Inferior parietal cortex (tissue), 1 donor: ENCODE data around the gene PDXP.

Source experiments
- DNase-seq: peaks from one replicate; pipeline ENCODE4 v3.0.0-alpha.2; 2016; ENCODE audit errors: extremely low spot score

PDXP gene

GRCh38 chr22:37697538-37697835 lies 39.0 kb downstream of the PDXP start:
- DNase-seq, result no peak

DNA sequence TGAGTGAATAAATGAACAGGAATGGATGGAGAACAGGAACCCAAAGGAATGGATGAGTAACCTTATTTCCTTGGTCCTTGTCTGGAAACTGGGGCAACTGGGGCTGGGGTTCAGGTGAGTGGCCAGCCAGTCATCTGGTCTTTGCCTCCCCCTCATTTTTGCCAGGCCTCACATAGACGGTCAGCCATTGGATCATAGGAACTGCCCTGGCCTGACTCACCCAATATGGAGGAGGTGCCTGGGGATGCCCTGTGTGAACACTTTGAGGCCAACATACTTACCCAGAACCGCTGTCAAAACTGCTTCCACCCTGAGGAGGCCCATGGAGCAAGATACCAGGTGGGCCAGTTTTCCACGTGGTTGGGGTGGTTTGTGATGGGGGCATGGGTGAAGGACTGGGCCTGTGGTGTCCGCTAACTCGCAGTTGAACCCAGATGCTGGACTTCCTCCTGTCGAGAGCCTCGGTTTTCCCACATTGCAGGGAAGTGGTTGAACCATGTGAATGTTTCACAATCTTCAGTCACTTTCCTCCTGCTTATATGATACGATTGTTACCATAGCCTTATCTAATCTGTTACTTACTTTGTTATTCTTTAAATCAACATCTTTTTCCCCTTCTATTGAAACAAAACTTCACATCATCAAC lies 42.7 kb downstream of the PDXP start:
- no peak for DNase-seq

- no peak for DNase-seq
Observed at GRCh38 chr22:37703906-37704305, 45.4 kb downstream of the PDXP start.

GRCh38 chr22:37704645-37705044 lies 46.1 kb downstream of the PDXP start:
- no peak for DNase-seq

DNA sequence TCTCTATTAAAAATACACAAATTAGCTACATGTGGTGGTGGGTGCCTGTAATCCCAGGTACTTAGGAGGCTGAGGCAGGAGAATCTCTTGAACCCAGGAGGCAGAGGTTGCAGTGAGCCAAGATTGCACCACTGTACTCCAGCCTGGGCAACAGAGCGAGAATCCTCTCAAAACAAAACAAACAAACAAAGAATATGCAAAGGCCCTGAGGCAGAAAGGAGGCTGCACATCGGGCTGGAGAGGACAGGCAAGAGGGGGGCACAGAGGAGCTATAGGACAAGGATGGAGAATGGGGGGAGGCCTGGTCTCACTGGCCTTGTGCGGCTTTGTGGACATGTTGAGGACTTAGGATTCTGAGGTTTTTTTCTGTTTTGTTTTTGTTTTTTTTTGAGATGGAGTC lies 46.7 kb downstream of the PDXP start:
- DNase-seq, result no peak

GRCh38 chr22:37708580-37709444 lies 50.3 kb downstream of the PDXP start:
- DNase-seq, result no peak

DNA sequence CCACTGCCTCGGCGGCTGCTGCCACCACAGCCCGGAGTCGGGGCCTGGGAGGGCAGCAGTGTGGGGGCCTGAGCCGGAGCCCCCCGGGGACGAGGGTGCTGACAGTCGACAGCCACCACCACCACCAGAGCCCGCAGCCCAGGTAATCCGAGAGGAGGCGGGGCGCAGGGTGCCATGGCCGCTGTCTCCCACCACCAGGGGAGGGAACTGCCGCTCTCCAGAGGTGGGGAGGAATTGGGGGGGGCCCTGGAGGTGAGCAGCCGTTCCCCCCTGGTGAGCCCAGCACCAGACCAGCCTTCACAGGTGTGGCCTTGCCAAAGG lies 50.9 kb downstream of the PDXP start:
- DNase-seq, result no peak

GRCh38 chr22:37710675-37711074 lies 52.2 kb downstream of the PDXP start:
- no peak for DNase-seq

- DNase-seq, result no peak
Observed at GRCh38 chr22:37711490-37711889, 53.0 kb downstream of the PDXP start.

DNA sequence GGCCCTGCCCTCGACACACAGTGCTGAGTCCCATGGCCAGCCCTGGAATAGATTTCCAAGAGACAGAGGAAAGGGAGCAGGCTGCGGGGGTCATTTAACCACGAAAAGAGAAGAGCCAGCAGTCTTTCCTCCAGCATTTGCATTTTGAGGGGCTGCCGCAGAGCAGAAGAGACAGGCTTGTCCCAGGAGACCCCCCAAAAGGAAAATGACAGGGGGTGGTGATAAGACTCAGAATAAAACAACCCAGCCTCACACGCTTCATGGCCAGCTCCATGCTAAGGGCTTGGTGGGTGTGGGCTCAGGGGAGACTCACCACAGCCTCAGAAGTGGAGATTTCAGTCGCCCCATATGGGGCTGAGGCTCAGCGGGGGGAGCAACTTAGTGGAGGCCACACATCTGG lies 55.2 kb downstream of the PDXP start:
- no peak for DNase-seq

- no peak for DNase-seq
Observed at GRCh38 chr22:37714634-37715033, 56.1 kb downstream of the PDXP start.

GRCh38 chr22:37715760-37716159 lies 57.2 kb downstream of the PDXP start:
- no peak for DNase-seq
